SU-DHL-6 (cell line): ENCODE measurements around the gene CEACAM21.

Experiments used
- H2AFZ ChIP-seq: fragments of 200-600 bp; sonication (generic); 2 replicates; pipeline ENCODE4 v1.6.1; 2014; ENCODE audit warnings: low read depth, mild to moderate bottlenecking, moderate library complexity, mixed read lengths, antibody characterized with exemption, low read length; ENCODE audit not compliant: severe bottlenecking
- H3F3A ChIP-seq: fragments of 200-600 bp; shearing (Covaris generic); 2 replicates; pipeline ENCODE4 v1.6.0; 2016; ENCODE audit warnings: antibody characterized with exemption, mild to moderate bottlenecking; ENCODE audit not compliant: insufficient read depth
- H3K27ac ChIP-seq: fragments of 200-600 bp; sonication (generic); 2 replicates; pipeline ENCODE4 v1.5.1; 2016; ENCODE audit warnings: low read depth, mild to moderate bottlenecking, low read length, moderate library complexity, mixed read lengths
- H3K27me3 ChIP-seq: fragments of 200-600 bp; sonication (generic), shearing (Covaris generic); 2 replicates; pipeline ENCODE4 v1.6.0; 2014; ENCODE audit warnings: mild to moderate bottlenecking, low read length
- H3K36me3 ChIP-seq: fragments of 200-600 bp; sonication (generic); 2 replicates; pipeline ENCODE4 v1.6.1; 2014; ENCODE audit warnings: mild to moderate bottlenecking, low read length, mixed read lengths
- H3K4me2 ChIP-seq: fragments of 300-600, 200-600 bp; shearing (Covaris generic), sonication (generic); 2 replicates; pipeline ENCODE4 v1.6.0; 2014; ENCODE audit warnings: low read length, low read depth, mild to moderate bottlenecking; ENCODE audit not compliant: poor library complexity, severe bottlenecking
- H3K4me3 ChIP-seq: fragments of 200-600 bp; sonication (generic); 2 replicates; pipeline ENCODE4 v1.5.1; 2014; ENCODE audit warnings: antibody characterized with exemption, low read length, mild to moderate bottlenecking, mixed read lengths; ENCODE audit not compliant: insufficient read depth, poor library complexity, severe bottlenecking
- H3K79me2 ChIP-seq: fragments of 200-600 bp; sonication (generic); 2 replicates; pipeline ENCODE4 v1.6.1; 2014; ENCODE audit warnings: mild to moderate bottlenecking, low read length, moderate library complexity; ENCODE audit not compliant: insufficient read depth
- H3K9ac ChIP-seq: fragments of 200-600 bp; sonication (generic); 2 replicates; pipeline ENCODE4 v1.7.0; 2014; ENCODE audit warnings: mild to moderate bottlenecking, low read length
- H3K9me2 ChIP-seq: fragments of 200-600 bp; sonication (generic); replicated peaks from 2 replicates; pipeline ENCODE4 v1.6.1; 2014; ENCODE audit warnings: low read length; ENCODE audit not compliant: insufficient read depth
- H3K9me3 ChIP-seq: fragments of 200-600 bp; sonication (generic); 2 replicates; pipeline ENCODE4 v1.6.1; 2014; ENCODE audit warnings: low read length, mixed read lengths; ENCODE audit not compliant: insufficient read depth
- H4K20me1 ChIP-seq: fragments of 200-600 bp; sonication (generic); 2 replicates; pipeline ENCODE4 v1.6.1; 2014; ENCODE audit warnings: low read depth, mild to moderate bottlenecking, antibody characterized with exemption, low read length, moderate library complexity, mixed read lengths
- CTCF ChIP-seq: fragments of 200-600 bp; sonication (generic); IDR thresholded peaks from one replicate; pipeline ENCODE4 v1.5.1; 2017; ENCODE audit warnings: antibody characterized with exemption, mild to moderate bottlenecking, low read length, moderate library complexity; ENCODE audit not compliant: insufficient read depth, poor library complexity, severe bottlenecking
- EZH2phosphoT487 ChIP-seq: fragments of 200-600 bp; sonication (generic), shearing (Covaris generic); conservative IDR thresholded peaks from 2 replicates; pipeline ENCODE4 v1.6.1; 2018; ENCODE audit warnings: mild to moderate bottlenecking, antibody characterized with exemption, low read length, moderate library complexity, mixed read lengths

CEACAM21 gene

GRCh38 chr19:41541990-41542584 lies 33.9 kb upstream of the CEACAM21 start:
- H3K27ac ChIP-seq: no peak overlapping the region
- H3K27me3 ChIP-seq: no peaks in the 10 kb centered on the region
- H3K9me2 ChIP-seq: no peaks in the 10 kb centered on the region

GRCh38 chr19:41542622-41543021 lies 33.3 kb upstream of the CEACAM21 start:
- Histone ChIP-seq H3K36me3 (no peaks in the 10 kb centered on the region), H3F3A (peaks cover 6% of the 10 kb centered on the region; the same call in 1 of the 2 replicates), H3K9me2 (no peaks in the 10 kb centered on the region), H3K27me3 (no peaks in the 10 kb centered on the region), H3K27ac (no peak overlapping the region), H4K20me1 (no peaks in the 10 kb centered on the region), H3K4me2 (no peak overlapping the region), H3K9me3 (no peaks in the 10 kb centered on the region), H3K79me2 (no peaks in the 10 kb centered on the region), H3K9ac (no peak overlapping the region), H2AFZ (peak overlapping the region; percentile 44), H3K4me3 (no peak overlapping the region)
- TF ChIP-seq CTCF: no peak
- TF ChIP-seq EZH2phosphoT487: no peak

More at GRCh38 chr19:41541990-41542584, 33.9 kb upstream of the CEACAM21 start:
- Histone ChIP-seq H4K20me1 (no peaks in the 10 kb centered on the region), H3F3A (peaks cover 4% of the 10 kb centered on the region; the same call in 1 of the 2 replicates), H3K4me2 (no peak overlapping the region), H3K4me3 (no peak overlapping the region), H2AFZ (peak overlapping the region; percentile 44), H3K36me3 (no peaks in the 10 kb centered on the region), H3K79me2 (no peaks in the 10 kb centered on the region), H3K9ac (no peak overlapping the region), H3K9me3 (no peaks in the 10 kb centered on the region)
- TF ChIP-seq CTCF (peak; percentile 82), EZH2phosphoT487 (no peak)

GRCh38 chr19:41543582-41543981 lies 32.4 kb upstream of the CEACAM21 start:
- no peak overlapping the region for H3K4me2 ChIP-seq
- H3F3A ChIP-seq: peaks cover 15% of the 10 kb centered on the region
- H2AFZ ChIP-seq: no peak overlapping the region

More at GRCh38 chr19:41543582-41543981, 32.4 kb upstream of the CEACAM21 start:
- Histone ChIP-seq H4K20me1 (no peaks in the 10 kb centered on the region), H3K9me3 (no peaks in the 10 kb centered on the region), H3K79me2 (no peaks in the 10 kb centered on the region), H3K9ac (no peak overlapping the region), H3K9me2 (no peaks in the 10 kb centered on the region), H3K27ac (no peak overlapping the region), H3K36me3 (no peaks in the 10 kb centered on the region), H3K27me3 (no peaks in the 10 kb centered on the region), H3K4me3 (no peak overlapping the region)
- TF ChIP-seq CTCF (no peak), EZH2phosphoT487 (no peak)
